NOMO-1 treated with DMSO at 0.1 percent for 48 hours (cell line): Measurements from ENCODE around the gene P2RY13.

ENCODE experiments used
- DNase-seq: peaks from one replicate; lab custom pipeline; 2025; ENCODE audit not compliant: unreplicated experiment; lab: John Stamatoyannopoulos, UW

P2RY13 gene

GRCh38 chr3:151321526-151321925, 7.8 kb downstream of the P2RY13 start:
- DNase-seq = peak; percentile 69

DNA sequence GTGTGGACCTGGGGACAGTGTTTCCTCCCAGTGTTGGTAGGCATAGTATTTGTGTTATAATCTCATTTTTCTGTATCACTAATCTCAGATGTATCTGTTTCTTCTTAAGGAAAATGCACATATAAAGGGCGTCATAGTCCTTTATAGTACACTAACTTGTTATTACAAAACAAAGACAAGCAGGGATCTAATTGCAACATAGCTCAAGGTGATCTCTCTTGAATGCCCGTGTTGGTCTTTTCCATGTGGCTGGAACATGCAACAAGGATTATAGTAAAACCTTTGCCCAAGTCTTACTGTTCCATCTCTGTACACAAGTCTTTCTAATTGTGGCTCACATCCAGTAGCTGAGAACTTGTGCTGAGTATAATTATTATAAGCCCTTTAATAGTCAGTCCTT, 9.2 kb downstream of the P2RY13 start:
- DNase-seq = no peak

DNA sequence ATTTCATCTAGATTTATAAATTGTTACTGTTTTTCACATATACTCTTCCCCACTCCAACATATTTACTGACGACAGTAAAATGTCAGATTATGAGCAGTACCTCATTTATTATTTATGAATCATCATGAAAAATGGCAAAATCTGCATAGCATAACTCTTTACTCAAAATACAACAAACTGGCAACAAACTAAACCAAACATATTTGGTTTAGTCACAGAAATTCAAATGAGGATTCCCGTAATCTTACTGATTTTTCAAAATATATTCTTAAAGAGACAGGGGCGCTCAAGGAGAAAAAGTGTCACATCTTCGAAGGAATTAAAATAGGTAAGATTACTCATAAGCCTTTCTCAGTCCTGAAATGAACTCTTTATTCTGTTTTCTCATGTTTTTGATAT, 9.7 kb downstream of the P2RY13 start:
- DNase-seq = no peak

- peak; percentile 89 for DNase-seq
Observed at GRCh38 chr3:151318991-151319390, 10.4 kb downstream of the P2RY13 start.

- DNase-seq = peak; percentile 54
Observed at GRCh38 chr3:151318313-151318712, 11.0 kb downstream of the P2RY13 start.

DNA sequence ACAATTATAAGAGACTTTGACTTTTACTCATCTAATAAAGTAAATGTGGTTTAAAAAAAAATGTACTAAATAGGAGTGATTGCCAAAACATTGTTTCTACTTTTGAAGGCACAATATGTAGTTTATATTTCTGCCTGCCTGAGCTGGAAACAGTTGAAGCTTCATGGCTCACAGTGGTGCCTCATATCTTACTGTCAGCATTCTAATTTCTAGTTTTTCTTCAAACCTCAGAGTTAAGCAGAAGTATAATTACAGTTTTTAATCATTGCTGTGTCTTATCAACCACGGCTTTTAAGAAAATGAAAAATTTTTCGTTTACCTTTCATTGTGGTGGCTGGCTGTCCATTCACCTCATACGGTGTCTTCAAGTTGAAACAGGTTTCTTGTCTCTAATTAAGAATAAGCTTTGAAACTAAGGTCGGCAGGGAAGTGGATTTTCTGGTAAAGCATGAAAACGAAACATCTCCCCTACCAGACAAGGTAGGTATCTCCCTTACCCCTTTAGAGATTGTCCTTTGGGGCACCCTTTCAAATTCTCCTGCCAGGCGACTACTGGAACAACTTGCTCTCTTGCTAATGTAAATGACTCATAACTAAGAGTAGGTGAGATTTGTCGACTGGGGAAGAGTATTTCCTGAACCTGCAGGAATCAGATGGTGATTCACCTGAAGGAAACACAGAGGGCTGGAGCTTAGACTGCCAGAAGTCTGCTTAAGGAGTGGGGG, 12.9 kb downstream of the P2RY13 start, which contains the start of gene GPR87:
Gene GPR87, minus strand, starts transcription at position 554 of the 725 bp plus-strand sequence. CDS start 16,720 bp downstream, outside the sequence.
- DNase-seq = no peak

DNA sequence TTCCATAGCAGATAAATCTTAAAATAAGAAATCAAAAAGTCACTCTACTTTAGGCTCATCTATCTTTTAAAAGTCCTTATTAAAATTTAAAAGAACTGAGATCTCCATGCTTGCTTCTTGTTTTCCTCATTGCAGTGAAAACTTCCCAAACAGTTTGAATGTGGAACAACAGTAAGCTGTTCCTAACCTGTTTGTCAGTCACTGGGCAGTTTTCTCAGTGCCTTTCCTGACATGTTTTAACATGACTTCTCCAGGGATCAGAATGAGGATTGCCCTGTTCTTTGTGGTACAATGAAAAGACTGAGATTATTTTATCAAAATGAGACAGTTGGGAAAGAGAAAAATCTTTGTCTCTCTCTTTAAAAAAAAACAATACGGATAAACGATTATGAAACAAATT, 13.5 kb downstream of the P2RY13 start:
- DNase-seq = no peak

DNA sequence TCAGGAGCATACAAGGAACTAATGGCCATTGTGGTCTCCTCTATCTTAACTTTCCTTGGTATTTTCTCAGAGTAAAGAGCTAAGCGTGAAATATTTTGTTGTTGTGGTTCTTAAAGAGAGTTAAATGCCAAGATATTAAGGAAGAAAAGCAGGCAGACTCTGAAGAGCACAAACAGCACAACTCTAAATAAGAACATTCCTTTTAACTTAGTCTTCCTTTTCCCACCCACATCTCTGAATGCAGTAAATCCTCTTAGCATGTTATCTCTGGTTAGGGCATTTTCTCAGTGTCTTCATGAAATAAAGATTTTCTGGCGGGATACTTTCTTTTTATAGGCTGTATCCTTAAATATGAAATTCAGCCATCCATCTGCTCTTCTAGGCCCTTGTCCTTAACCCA, 14.2 kb downstream of the P2RY13 start:
- DNase-seq = no peak

GRCh38 chr3:151314593-151314992, 14.8 kb downstream of the P2RY13 start:
- DNase-seq = no peak

DNA sequence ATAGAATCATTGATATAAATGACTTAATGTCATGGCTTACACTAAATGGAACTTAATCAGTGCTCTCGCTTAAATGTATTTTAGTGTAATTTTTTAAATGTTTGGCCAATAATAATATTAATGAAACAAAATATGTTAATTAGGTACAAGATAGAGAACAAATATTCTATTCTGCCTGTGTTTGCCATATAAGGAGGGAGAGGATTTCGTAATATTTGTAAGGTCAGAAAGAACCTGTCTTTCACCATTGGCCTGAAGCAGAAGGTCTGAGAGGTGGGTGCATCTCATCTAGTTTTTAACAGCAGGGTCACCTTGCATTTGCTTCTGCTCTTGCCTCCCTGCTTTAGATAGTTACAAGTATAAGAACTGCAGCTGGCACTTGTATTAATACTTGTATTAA, 15.2 kb downstream of the P2RY13 start:
- DNase-seq = no peak

DNA sequence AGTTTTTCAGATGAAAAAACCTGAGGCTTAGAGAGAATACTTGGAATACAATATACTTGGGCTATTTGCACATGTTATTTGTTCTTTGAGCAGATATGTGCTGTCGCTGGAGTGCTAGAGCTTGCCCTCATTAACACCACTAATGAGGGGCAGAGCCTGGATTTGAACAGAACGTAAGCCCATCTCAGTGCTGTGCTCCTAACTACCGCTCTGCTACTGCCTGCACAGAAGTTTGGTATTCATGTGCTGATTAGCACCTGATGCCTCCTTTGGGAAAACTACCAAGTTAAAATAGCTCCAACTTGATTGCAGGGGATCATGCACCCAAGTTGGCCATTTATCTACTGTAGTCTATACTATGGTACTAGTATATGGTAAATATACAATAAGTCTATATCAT, 16.4 kb downstream of the P2RY13 start:
- DNase-seq = no peak

GRCh38 chr3:151309566-151309965, 19.8 kb downstream of the P2RY13 start:
- DNase-seq = no peak

GRCh38 chr3:151307583-151308488, 21.5 kb downstream of the P2RY13 start:
- no peak for DNase-seq

GRCh38 chr3:151307131-151307530, 22.2 kb downstream of the P2RY13 start:
- DNase-seq = no peak

DNA sequence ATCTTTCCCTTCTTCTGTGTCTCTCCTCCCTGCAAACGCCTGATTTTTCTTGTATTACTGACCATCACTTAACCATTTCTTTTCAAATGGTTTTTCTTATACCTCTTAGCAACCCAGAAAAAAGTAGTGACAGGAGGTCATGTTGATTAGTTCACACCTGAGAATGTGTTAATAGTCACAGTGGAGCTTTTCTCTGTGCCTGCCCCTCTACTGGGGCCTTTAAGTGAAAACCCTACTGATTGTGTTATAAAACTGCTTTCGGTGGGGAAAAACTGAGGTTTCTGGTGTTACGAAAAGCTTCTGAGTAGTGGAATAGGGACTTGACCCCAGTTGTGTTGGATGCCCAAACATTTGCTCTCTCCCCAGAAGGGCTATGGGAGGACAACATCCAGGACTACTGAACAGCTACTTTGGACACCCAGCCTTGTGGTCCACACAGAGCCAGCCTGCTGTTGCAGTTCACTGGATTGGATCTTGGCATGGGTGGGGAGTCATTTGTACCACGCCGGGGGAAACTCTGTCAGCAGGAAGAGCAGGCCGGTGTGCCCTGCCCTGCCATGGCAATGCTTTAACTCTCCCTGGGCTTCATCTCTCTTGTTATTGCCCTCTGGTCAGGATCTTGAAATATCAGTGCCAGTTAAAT, 23.1 kb downstream of the P2RY13 start:
- no peak for DNase-seq

- no peak for DNase-seq
Observed at GRCh38 chr3:151305775-151306151, 23.6 kb downstream of the P2RY13 start.

- DNase-seq = no peak
Observed at GRCh38 chr3:151305060-151305774, 24.1 kb downstream of the P2RY13 start.

- DNase-seq = no peak
Observed at GRCh38 chr3:151303751-151304150, 25.6 kb downstream of the P2RY13 start.

GRCh38 chr3:151301787-151302186, 27.6 kb downstream of the P2RY13 start:
- peak; percentile 28 for DNase-seq

GRCh38 chr3:151300539-151300938, 28.8 kb downstream of the P2RY13 start:
- no peak for DNase-seq

- DNase-seq = no peak
Observed at GRCh38 chr3:151299006-151299405, 30.3 kb downstream of the P2RY13 start.
